Neural cell (in vitro differentiated cells): ENCODE results near the gene RAMP3.

Source experiments
- CTCF ChIP-seq: fragments of 450-650 bp; IDR thresholded peaks from 2 replicates; pipeline ENCODE4 v1.5.1; 2014; ENCODE audit warnings: antibody characterized with exemption, mild to moderate bottlenecking, moderate library complexity; ENCODE audit not compliant: poor library complexity, severe bottlenecking
- REST ChIP-seq: IDR thresholded peaks from 2 replicates; pipeline ENCODE4 v1.6.1; 2012; ENCODE audit warnings: borderline replicate concordance

GRCh38 chr7:45114926-45115325, 42.7 kb upstream of the RAMP3 start:
- TF ChIP-seq REST (no peak), CTCF (no peak)
